ENCODE results near the gene ADAT1. TPM values are rescaled to one million over a fixed set of nuclear protein-coding genes. Genes with fewer than 3 reads are reported as not detected.

ADAT1 gene
- total and polyA plus RNA-seq, 10 of the 15 experiments (the other 5 are each of a cell fraction or from before 2014, with no cell fraction given), result 26.2 to 77.4 (median 55.8) TPM

GRCh38 chr16:75603241-75603640 is 19.8 kb downstream of the ADAT1 start:
- ChIA-PET POLR2A (no interaction called here), CTCF (interaction anchor here (1.0 kb wide), 1 partner anchor 18 kb away, joined by 3 read pairs; no protein-coding TSS in a partner anchor), SMC1A (ENCODE audit: uncharacterized antibody, unreplicated experiment) (no interaction called here), RAD21 (ENCODE audit: unreplicated experiment) (no interaction called here)
- Histone ChIP-seq H3K36me3 (ENCODE audit: control insufficient read depth in 2 of 2, insufficient read depth in 2 of 2, low read length in 1 of 2) (peaks cover 0 to 45% of the 10 kb centered on the region in 2 experiments; a peak in 3 of 4 replicates), H3K9me3 (replicated peaks; ENCODE audit: control insufficient read depth, insufficient read depth, low read length) (peaks cover 7% of the 10 kb centered on the region; the same call in 2 of the 3 replicates), H2AFZ (ENCODE audit: control insufficient read depth, low read depth, low read length) (no peak overlapping the region), H3K27ac (ENCODE audit: control insufficient read depth, insufficient read depth) (no peak overlapping the region), H3K27me3 (replicated peaks in 1 of 2; ENCODE audit: control insufficient read depth in 2 of 2, insufficient read depth in 2 of 2, low read length in 1 of 2) (no peaks in the 10 kb centered on the region), H4K20me1 (ENCODE audit: control insufficient read depth, insufficient read depth) (no peaks in the 10 kb centered on the region), H3K4me2 (ENCODE audit: control insufficient read depth, insufficient read depth) (no peak overlapping the region), H3K79me2 (ENCODE audit: control insufficient read depth, insufficient read depth, low read length) (no peaks in the 10 kb centered on the region), H3K9ac (ENCODE audit: control insufficient read depth, insufficient read depth, low read length) (no peak overlapping the region), H3K4me3 (no peak overlapping the region), H3K4me1 (ENCODE audit: control insufficient read depth, insufficient read depth, low read length) (no peaks in the 10 kb centered on the region)
- DNase-seq (ENCODE audit: low read depth, low spot score), result no peak
- no peak for ATAC-seq
- TF ChIP-seq SPI1 (IDR thresholded peaks at IDR 0.05; ENCODE audit: borderline replicate concordance, insufficient read depth, low read depth, low read length), result no peak
- TF ChIP-seq ZNF384 (IDR thresholded peaks at IDR 0.05; ENCODE audit: borderline replicate concordance, low read depth, low read length), result no peak
- no peak for TF ChIP-seq ZBED1 (IDR thresholded peaks at IDR 0.05; ENCODE audit: borderline replicate concordance)
- TF ChIP-seq ETV6 (conservative IDR thresholded peaks at IDR 0.05 in 1 of 2, IDR thresholded peaks at IDR 0.05 in 1 of 2; ENCODE audit: borderline replicate concordance in 1 of 2, low read depth in 1 of 2), result no peak
- TF ChIP-seq ZNF24 (IDR thresholded peaks at IDR 0.05), result no peak
- no peak for TF ChIP-seq PRDM15 (CRISPR knock-in tag; IDR thresholded peaks at IDR 0.05)
- TF ChIP-seq POLR2A (IDR thresholded peaks at IDR 0.05; ENCODE audit: low read depth, low read length), result no peak
- no peak for TF ChIP-seq REST (IDR thresholded peaks at IDR 0.05; ENCODE audit: low read depth, low read length)
- no peak for TF ChIP-seq DPF2 (IDR thresholded peaks at IDR 0.05)
- TF ChIP-seq BACH1 (IDR thresholded peaks at IDR 0.05; ENCODE audit: borderline replicate concordance), result no peak
- no peak for TF ChIP-seq ZNF274 (IDR thresholded peaks at IDR 0.05; ENCODE audit: insufficient read depth, insufficient read length)
- TF ChIP-seq TARDBP (IDR thresholded peaks at IDR 0.05; ENCODE audit: borderline replicate concordance), result no peak
- no peak for TF ChIP-seq CBFB (IDR thresholded peaks at IDR 0.05; ENCODE audit: low read depth)
- TF ChIP-seq SREBF1 (IDR thresholded peaks at IDR 0.05; ENCODE audit: low read length), result no peak
- no peak for TF ChIP-seq RB1 (IDR thresholded peaks at IDR 0.05; ENCODE audit: borderline replicate concordance)
- no peak for TF ChIP-seq SMC3 (IDR thresholded peaks at IDR 0.05; ENCODE audit: borderline replicate concordance, low read length)
- TF ChIP-seq IKZF1 (conservative IDR thresholded peaks at IDR 0.05), result no peak
- TF ChIP-seq SMAD5 (IDR thresholded peaks at IDR 0.05; ENCODE audit: low read depth), result no peak
- no peak for TF ChIP-seq GATAD2B (conservative IDR thresholded peaks at IDR 0.05; ENCODE audit: low read depth)
- no TSS peak for BruUV-seq (replicated peaks)
- intact Hi-C loops (cut with micrococcal nuclease; ENCODE audit: unreplicated experiment), result no loop called here
- WGBS (ENCODE audit: insufficient coverage, insufficient replicate concordance, low lambda C conversion rate, missing lambda C conversion rate), result 95% methylated on average over 4 of the region's 4 CpGs
- in situ Hi-C loops (cut with MboI), result no loop called here
- FAIRE-seq, result no peak

Data from GM12878 (cell line).